Mucosa of rectum (tissue), 2 donors: ENCODE results near the gene DNM3.

ENCODE experiments used
- H3K27ac ChIP-seq, 2 donors: one replicate each; pipeline ENCODE4 v1.7.0; 2013; ENCODE audit warnings: inconsistent platforms in 2 of 2, low read depth in 2 of 2, low read length in 2 of 2
- H3K27me3 ChIP-seq, 2 donors: one replicate each; pipeline ENCODE4 v1.7.0; 2013; ENCODE audit warnings: low read length in 2 of 2; ENCODE audit not compliant: control insufficient read depth in 2 of 2, insufficient read depth in 2 of 2
- H3K36me3 ChIP-seq, 2 donors: one replicate each; pipeline ENCODE4 v1.7.0; 2013; ENCODE audit warnings: low read length in 2 of 2; ENCODE audit not compliant: control insufficient read depth in 2 of 2, insufficient read depth in 2 of 2
- H3K4me1 ChIP-seq, 2 donors: one replicate each; pipeline ENCODE4 v1.7.0; 2013; ENCODE audit warnings: low read length in 2 of 2, mild to moderate bottlenecking in 1 of 2; ENCODE audit not compliant: control insufficient read depth in 2 of 2, insufficient read depth in 2 of 2
- H3K4me3 ChIP-seq, 2 donors: one replicate each; pipeline ENCODE4 v1.7.0; 2013; ENCODE audit warnings: low read length in 2 of 2
- H3K9ac ChIP-seq, 2 donors: one replicate each; pipeline ENCODE4 v1.7.0; 2013; ENCODE audit warnings: low read length in 2 of 2, low read depth in 1 of 2, mild to moderate bottlenecking in 1 of 2
- H3K9me3 ChIP-seq, 2 donors: one replicate each; pipeline ENCODE4 v1.7.0; 2013; ENCODE audit warnings: low read length in 2 of 2; ENCODE audit not compliant: control insufficient read depth in 2 of 2
- donor health status: healthy.
- donor health status: Normal muscosa, but diverticular disease.

The DNM3 gene

DNA sequence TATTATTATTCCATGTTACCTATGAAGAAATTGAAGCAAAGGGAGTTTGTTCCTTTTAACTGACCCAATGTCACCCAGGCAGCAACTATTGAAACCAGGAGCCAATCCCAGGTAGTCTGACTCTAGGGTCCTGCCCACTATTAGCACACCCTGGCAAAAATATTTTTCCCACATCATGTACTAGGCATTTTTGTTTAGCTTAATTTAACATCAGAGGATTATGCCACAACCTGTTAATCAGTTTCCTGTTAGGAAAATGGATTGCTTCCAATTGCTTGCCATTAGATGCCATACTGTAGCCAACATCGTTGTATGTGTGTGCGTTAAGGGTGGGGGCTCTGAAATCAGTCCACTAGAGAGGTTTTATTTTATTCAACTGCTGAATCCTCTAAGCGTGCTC, 281.1 kb downstream of the DNM3 start:
- no peaks in the 10 kb centered on the region for H3K9me3 ChIP-seq
- H3K27ac ChIP-seq, result no peak overlapping the region
- no peak overlapping the region for H3K4me3 ChIP-seq
- H3K9ac ChIP-seq, result no peak overlapping the region
- no peaks in the 10 kb centered on the region for H3K36me3 ChIP-seq
- H3K4me1 ChIP-seq, result no peaks in the 10 kb centered on the region
- H3K27me3 ChIP-seq, result no peaks in the 10 kb centered on the region

DNA sequence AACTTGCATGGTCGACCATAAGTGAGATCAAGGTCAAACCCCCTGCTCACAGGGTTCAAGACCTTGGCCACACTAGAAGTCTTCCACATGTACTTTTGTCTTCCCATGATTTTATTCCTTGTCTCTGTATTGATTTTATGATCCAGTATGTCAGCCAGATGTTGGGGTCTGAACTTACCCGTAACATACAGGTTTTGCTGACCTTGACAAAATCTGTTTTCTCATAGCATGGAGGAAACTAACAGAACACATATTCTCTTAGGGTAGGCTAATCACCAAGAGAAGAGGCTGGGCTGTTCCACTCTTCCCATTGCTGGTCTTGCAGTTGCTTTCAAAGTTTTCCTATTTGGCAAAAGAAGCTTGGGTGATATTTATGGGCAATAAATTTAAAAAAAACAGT, 284.0 kb downstream of the DNM3 start:
- Histone ChIP-seq H3K27me3 (no peaks in the 10 kb centered on the region), H3K4me1 (no peaks in the 10 kb centered on the region), H3K9me3 (no peaks in the 10 kb centered on the region), H3K36me3 (no peaks in the 10 kb centered on the region), H3K9ac (no peak overlapping the region), H3K4me3 (no peak overlapping the region), H3K27ac (no peak overlapping the region)

DNA sequence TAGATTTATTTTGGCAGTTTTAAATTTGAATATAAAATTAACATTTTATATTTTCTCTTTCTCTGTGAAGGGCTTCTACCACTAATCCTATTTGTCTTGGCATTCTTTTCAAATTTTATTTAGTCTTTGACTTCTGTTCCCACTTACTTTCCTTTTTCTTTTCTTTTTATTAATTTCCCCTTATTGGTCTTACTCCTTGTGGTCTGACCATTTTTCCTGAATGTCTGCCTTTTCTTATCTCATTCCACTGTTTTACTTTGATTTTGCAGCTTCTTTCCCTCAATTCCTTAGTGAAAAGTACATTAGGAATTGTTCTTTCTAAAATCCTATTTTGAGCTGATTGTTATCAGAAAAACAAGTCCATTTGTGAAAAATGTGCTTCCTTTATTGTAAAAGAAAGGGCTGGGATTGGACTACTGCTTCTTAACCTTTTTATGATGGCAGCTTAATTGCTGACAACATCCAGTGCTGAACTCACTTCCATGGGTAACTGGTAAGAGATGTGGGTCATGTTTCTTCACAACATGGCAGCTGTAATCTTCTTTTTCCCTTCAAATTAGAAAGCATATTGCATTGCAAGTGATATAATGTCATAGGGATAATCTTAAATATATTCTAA, 284.6 kb downstream of the DNM3 start:
- H3K27ac ChIP-seq, result no peak overlapping the region
- H3K9ac ChIP-seq, result no peak overlapping the region
- no peaks in the 10 kb centered on the region for H3K9me3 ChIP-seq
- no peaks in the 10 kb centered on the region for H3K27me3 ChIP-seq
- H3K4me1 ChIP-seq, result no peaks in the 10 kb centered on the region
- no peaks in the 10 kb centered on the region for H3K36me3 ChIP-seq
- no peak overlapping the region for H3K4me3 ChIP-seq

DNA sequence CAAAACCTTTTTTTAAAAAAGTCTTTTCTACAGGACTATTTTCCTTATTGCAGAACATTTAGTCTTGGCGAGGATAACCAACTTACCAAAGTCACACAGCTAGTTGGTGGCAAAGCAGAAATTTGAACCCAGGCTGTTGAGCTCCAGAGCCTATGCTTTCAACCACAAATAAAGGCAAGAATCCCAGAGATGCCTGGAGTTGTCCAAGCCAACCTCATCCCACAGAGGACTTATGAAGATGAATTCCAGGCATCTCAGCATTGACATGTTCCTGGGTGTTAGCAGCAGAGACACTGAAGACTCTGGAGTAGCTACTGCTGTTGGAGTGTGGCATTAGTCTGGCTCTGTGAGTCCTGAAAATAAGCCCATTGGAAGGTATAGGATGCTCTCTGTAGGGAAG, 291.5 kb downstream of the DNM3 start:
- Histone ChIP-seq H3K27ac (no peak overlapping the region), H3K9ac (no peak overlapping the region), H3K36me3 (no peaks in the 10 kb centered on the region), H3K4me3 (no peak overlapping the region), H3K27me3 (no peaks in the 10 kb centered on the region), H3K4me1 (no peaks in the 10 kb centered on the region), H3K9me3 (no peaks in the 10 kb centered on the region)

DNA sequence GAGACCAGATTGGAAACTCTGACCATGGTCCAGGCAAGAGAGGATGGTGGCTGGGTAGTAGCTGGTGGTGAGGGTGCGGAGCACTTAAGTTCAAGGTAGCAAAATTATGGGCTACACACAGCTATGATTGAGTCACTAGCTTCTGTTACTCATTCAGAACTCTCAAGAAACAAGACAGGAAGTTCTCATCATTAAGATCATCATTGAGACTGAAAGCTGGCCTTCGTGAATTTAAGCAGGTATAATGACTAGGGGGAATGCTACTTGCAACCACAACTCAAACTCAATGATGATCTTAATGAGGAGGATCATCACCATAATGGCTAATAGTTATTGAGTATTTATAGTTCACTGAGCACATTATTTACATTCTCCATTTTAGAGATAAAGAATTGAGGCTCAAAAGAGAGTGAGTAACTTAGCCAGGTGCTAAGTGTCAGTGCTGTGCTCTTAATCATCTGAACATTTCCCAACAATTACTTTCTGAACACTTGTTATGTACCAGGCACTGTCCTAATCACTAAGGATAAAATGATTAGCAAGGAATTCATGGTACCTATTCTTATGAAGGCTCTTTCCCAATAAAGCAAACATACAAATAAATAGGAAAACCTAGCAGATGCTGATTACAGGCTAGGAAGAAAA, 292.9 kb downstream of the DNM3 start:
- Histone ChIP-seq H3K36me3 (no peaks in the 10 kb centered on the region), H3K9ac (no peak overlapping the region), H3K27ac (no peak overlapping the region), H3K9me3 (no peaks in the 10 kb centered on the region), H3K4me1 (no peaks in the 10 kb centered on the region), H3K27me3 (no peaks in the 10 kb centered on the region), H3K4me3 (no peak overlapping the region)

DNA sequence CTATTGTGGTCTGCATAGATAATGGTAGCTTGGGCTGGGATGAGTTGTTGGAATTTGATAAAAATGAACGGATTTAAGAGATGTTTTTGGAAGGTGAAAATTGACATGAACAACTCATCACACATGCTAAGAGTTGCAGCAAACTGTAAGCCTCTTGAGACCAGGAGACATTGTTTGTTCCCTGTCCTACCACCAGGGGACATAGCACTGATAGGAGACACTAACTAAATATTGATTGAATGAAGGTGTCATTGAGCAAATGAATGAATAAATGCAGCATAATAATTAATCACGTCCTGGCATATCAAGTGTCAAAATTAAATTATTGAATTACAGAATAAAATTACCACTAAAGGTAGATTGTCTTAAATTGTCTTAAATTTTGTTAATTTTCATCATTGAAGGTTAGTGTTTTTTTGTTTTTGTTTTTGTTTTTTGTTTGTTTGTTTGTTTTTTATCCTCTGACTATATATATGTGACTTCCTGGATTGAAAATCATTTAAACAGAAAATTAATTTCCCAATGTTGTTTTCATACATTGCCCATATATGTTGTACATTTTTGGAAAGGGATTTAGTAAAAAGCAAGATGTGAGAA, 293.9 kb downstream of the DNM3 start:
- H3K4me1 ChIP-seq, result no peaks in the 10 kb centered on the region
- H3K36me3 ChIP-seq, result no peaks in the 10 kb centered on the region
- no peaks in the 10 kb centered on the region for H3K27me3 ChIP-seq
- H3K9me3 ChIP-seq, result no peaks in the 10 kb centered on the region
- H3K9ac ChIP-seq, result no peak overlapping the region
- H3K4me3 ChIP-seq, result no peak overlapping the region
- H3K27ac ChIP-seq, result no peak overlapping the region

DNA sequence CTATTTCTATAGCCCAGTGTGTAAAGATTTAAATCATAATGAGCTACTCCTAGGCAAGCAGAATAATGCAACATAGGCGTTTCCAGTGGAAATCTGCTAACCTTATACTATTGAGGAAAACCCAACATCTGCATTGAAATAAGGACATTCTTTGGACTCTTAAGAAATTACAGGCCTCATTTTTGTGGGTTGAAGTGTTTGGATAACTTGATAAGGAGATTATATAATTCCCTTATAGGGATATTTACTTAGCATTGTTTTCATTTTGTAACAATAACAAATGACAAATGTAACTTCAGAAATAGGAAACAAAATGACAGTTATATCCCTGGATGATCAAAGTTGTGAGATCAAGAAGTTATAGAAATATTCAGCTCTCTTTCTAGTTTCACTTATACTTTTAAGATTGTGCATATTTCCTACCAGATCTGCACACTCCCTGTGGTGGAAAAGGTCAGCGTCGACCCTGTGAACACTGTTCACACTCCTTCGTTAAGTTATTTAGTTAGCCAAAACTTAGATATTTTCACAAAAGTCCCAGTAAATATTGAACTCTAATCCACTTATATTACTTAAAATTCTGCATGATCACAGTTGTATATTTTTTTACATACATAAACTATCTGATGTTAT, 294.8 kb downstream of the DNM3 start:
- Histone ChIP-seq H3K27me3 (no peaks in the 10 kb centered on the region), H3K9me3 (no peaks in the 10 kb centered on the region), H3K9ac (no peak overlapping the region), H3K27ac (no peak overlapping the region), H3K4me1 (no peaks in the 10 kb centered on the region), H3K4me3 (peak overlapping the region in 1 of 2 donors; percentile 29), H3K36me3 (no peaks in the 10 kb centered on the region)

DNA sequence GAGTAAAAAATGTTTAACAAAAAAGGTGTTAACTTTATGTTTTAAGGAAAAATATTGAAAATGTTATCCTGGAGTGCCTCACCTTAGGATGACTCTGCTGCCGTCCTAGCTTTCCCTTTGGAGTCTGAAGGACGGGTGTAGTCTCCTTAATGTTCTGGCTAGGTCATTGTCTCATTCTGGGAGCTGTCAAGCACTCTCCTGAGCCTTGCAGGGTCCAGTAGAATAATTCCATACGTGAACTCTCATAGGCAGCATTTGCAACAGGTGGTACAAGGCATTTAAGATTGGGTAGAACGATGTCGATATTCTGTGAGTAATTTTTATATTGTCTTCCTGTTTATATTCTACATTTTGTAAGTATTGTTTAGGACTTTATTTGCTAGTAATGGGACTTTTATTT, 295.6 kb downstream of the DNM3 start:
- Histone ChIP-seq H3K4me3 (no peak overlapping the region), H3K36me3 (no peaks in the 10 kb centered on the region), H3K27me3 (no peaks in the 10 kb centered on the region), H3K27ac (no peak overlapping the region), H3K4me1 (no peaks in the 10 kb centered on the region), H3K9ac (no peak overlapping the region), H3K9me3 (no peaks in the 10 kb centered on the region)

DNA sequence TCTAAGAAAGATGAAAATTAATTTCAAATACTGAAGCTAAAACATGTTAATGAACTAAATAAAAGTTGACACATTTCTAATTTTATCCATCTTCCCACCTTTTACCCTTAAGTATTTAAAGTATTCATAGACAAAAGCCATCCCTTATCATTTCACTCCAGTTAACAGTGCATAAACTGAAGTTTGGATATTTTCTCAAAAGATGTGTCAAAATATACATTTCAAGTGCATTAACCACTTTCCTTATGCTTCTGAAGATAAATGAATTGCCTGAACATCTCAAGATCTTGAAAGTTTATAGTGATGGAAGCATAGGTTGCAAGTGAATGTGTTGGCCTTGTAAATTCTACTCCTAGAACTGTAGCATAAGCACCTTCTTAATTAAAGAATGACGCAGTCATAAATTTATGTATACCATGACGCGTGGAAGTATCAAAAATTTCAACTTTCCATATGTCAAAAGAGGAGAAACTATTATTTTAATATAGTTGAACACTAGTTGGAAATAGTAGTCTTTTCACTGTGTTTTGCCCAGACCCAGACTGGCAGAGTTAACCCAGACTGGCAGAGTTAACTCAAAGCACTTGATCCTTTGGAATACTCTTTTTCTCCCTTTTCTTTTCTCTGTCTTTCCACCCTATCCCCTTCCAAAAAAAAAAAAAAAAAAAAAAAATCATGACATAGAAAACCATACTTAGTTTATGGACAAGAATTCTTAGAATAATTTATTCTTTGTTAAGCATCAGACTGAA, 296.6 kb downstream of the DNM3 start:
- H3K9ac ChIP-seq, result no peak overlapping the region
- H3K27ac ChIP-seq, result no peak overlapping the region
- H3K9me3 ChIP-seq, result no peaks in the 10 kb centered on the region
- no peaks in the 10 kb centered on the region for H3K27me3 ChIP-seq
- H3K36me3 ChIP-seq, result no peaks in the 10 kb centered on the region
- no peak overlapping the region for H3K4me3 ChIP-seq
- H3K4me1 ChIP-seq, result no peaks in the 10 kb centered on the region

DNA sequence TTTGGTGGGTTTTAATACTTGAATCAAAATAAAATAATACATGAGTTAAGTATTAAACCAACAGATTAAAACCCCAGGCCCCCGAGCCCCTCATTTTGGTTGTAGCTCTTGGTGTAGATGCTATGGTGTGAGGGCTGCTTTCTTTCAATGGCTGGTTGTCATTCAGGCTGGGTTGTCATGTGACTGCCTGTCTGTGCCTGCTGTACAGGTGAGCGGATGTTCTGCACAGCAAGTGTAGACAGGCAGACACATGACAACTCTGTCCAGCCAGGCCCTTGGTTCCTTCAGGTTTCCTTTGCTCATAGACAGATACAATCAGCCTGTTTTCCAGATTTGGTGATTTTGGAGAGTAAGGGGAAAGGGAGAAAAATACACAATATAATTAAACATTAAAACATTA, 297.3 kb downstream of the DNM3 start:
- Histone ChIP-seq H3K27ac (no peak overlapping the region), H3K9ac (no peak overlapping the region), H3K27me3 (no peaks in the 10 kb centered on the region)

More for the DNA sequence above, 297.3 kb downstream of the DNM3 start:
- Histone ChIP-seq H3K4me3 (no peak overlapping the region), H3K36me3 (no peaks in the 10 kb centered on the region), H3K9me3 (no peaks in the 10 kb centered on the region), H3K4me1 (no peaks in the 10 kb centered on the region)
